WI38 (cell line): ENCODE results near the gene NR2F6.
A peak's percentile ranks its signal among the peaks of the same experiment; 100 is the strongest.

Experiments used
- H3K4me3 ChIP-seq: 2 replicates; pipeline ENCODE4 v1.5.1; 2011; ENCODE audit warnings: low read depth, mild to moderate bottlenecking, control low read depth, low read length
- CTCF ChIP-seq: IDR thresholded peaks from 2 replicates; pipeline ENCODE4 v1.5.1; 2012; ENCODE audit warnings: low read depth, mild to moderate bottlenecking, control low read depth, low read length

NR2F6 gene

GRCh38 chr19:17262557-17262956 is 16.8 kb upstream of the NR2F6 start:
- no peak for TF ChIP-seq CTCF
- no peak overlapping the region for H3K4me3 ChIP-seq

GRCh38 chr19:17260842-17261325 is 15.2 kb upstream of the NR2F6 start:
- H3K4me3 ChIP-seq: no peak overlapping the region
- peak; percentile 76 for TF ChIP-seq CTCF

GRCh38 chr19:17259934-17260333 is 14.2 kb upstream of the NR2F6 start:
- H3K4me3 ChIP-seq: no peak overlapping the region
- TF ChIP-seq CTCF: no peak

GRCh38 chr19:17259118-17259780 is 13.5 kb upstream of the NR2F6 start:
- H3K4me3 ChIP-seq: no peak overlapping the region
- TF ChIP-seq CTCF: no peak

GRCh38 chr19:17256130-17256529 is 10.4 kb upstream of the NR2F6 start:
- no peak overlapping the region for H3K4me3 ChIP-seq
- TF ChIP-seq CTCF: no peak

GRCh38 chr19:17255150-17255621 is 9.5 kb upstream of the NR2F6 start:
- TF ChIP-seq CTCF: no peak
- H3K4me3 ChIP-seq: no peak overlapping the region

- no peak for TF ChIP-seq CTCF
These were observed 8.9 kb upstream of the NR2F6 start for GRCh38 chr19:17254636-17255035.

More at GRCh38 chr19:17254636-17255035, 8.9 kb upstream of the NR2F6 start:
- H3K4me3 ChIP-seq: no peak overlapping the region
